Measurements from ENCODE around the gene OSER1. TPM values are rescaled to one million over a fixed set of nuclear protein-coding genes. Genes with fewer than 3 reads are reported as not detected.

Gene OSER1
- total RNA-seq, 1 donor from 2014 or later, result 29.6 TPM

DNA sequence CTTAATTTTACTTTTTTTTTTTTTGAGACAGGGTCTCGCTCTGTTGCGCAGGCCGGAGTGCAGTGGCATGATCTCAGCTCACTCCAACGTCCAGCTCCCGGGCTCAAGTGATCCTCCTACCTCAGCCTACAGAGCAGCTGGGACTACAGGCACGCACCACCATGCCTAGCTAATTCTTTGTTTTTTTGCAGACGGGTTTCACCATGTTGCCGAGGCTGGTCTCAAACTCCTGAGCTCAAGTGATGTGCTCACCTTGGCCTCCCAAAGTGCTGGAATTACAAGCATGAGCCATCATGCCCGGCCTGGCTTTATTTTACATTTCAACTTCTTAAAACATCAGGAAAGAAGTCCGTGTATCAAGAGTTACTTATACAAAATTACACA, 5.7 kb downstream of the OSER1 start:
- TF ChIP-seq, protein P1, sequence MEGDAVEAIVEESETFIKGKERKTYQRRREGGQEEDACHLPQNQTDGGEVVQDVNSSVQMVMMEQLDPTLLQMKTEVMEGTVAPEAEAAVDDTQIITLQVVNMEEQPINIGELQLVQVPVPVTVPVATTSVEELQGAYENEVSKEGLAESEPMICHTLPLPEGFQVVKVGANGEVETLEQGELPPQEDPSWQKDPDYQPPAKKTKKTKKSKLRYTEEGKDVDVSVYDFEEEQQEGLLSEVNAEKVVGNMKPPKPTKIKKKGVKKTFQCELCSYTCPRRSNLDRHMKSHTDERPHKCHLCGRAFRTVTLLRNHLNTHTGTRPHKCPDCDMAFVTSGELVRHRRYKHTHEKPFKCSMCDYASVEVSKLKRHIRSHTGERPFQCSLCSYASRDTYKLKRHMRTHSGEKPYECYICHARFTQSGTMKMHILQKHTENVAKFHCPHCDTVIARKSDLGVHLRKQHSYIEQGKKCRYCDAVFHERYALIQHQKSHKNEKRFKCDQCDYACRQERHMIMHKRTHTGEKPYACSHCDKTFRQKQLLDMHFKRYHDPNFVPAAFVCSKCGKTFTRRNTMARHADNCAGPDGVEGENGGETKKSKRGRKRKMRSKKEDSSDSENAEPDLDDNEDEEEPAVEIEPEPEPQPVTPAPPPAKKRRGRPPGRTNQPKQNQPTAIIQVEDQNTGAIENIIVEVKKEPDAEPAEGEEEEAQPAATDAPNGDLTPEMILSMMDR (IDR thresholded peaks at IDR 0.05), result no peak
- no peak for ATAC-seq
- Histone ChIP-seq H3K9me3 (no peaks in the 10 kb centered on the region), H3K4me1 (peaks cover 50% of the 10 kb centered on the region), H3K27ac (no peak overlapping the region), H3K27me3 (no peaks in the 10 kb centered on the region), H3K36me3 (peaks cover 65% of the 10 kb centered on the region), H3K4me3 (no peak overlapping the region)
- intact Hi-C loops (cut with DNase I), result no loop called here
- no peak for DNase-seq

DNA sequence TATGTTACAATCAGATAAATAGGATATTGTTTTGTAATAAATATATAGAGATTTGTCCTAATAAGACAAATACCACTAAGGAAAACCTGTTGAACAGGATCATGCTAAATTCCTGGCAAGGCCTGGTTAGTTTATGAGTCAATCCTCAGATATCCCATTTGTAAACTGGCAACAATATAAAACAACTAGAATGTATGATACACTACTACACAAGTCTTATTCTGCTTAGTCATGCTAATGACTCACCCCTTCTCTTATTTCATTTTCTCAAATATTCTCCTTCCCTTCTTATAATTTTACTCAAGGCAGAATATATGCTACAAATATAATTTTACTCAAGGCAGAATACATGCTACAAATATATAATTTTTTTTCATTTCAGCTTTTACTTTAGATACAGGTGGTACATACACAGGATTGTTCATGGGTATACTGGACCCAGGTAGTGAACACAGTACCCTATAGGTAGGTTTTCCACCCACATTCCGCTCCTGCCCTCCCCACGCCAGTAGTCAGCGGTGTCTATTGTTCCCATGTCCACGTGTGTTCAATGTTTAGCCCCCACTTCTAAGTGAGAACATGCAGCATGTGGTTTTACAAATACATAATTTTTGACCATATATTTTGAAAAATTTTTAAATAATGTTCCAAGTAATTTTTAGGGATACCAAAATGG, 6.3 kb downstream of the OSER1 start:
- Histone ChIP-seq H3K4me1 (peaks cover 48% of the 10 kb centered on the region), H3K9me3 (no peaks in the 10 kb centered on the region), H3K36me3 (peaks cover 70% of the 10 kb centered on the region), H3K4me3 (no peak overlapping the region), H3K27me3 (no peaks in the 10 kb centered on the region), H3K27ac (peak overlapping the region; percentile 38)
- intact Hi-C loops (cut with DNase I), result no loop called here
- peak; percentile 62 for ATAC-seq
- TF ChIP-seq, protein P1 (IDR thresholded peaks at IDR 0.05), result no peak
- no peak for DNase-seq

- DNase-seq (no peak), ATAC-seq (no peak)
- Histone ChIP-seq H3K4me1 (peaks cover 37% of the 10 kb centered on the region), H3K27ac (no peak overlapping the region), H3K27me3 (no peaks in the 10 kb centered on the region), H3K36me3 (peaks cover 82% of the 10 kb centered on the region), H3K9me3 (no peaks in the 10 kb centered on the region), H3K4me3 (no peak overlapping the region)
- TF ChIP-seq, protein P1 (IDR thresholded peaks at IDR 0.05), result no peak
- intact Hi-C loops (cut with DNase I), result no loop called here
Observed at GRCh38 chr20:44203161-44203560, 7.4 kb downstream of the OSER1 start.

DNA sequence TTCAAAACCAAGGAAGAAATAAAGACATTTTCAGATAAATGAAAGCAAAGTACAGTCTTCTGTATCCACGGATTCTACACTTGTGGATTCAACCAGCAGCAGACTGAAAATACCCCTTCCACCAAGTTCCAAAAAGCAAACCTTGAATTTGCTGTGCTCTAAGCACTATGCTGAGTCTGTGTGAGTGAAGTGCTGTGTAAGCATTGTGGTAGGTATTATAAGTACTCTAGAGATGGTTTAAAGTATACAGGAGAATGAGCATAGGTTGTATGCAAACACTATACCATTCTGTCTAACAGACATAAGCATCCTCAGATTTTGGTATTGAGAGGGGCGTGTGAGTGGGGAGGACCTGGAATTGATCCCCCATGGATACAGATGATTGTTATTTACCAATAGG, 9.6 kb downstream of the OSER1 start:
- Histone ChIP-seq H3K27ac (no peak overlapping the region), H3K36me3 (peaks cover 96% of the 10 kb centered on the region), H3K27me3 (no peaks in the 10 kb centered on the region), H3K4me3 (no peak overlapping the region), H3K9me3 (no peaks in the 10 kb centered on the region), H3K4me1 (peaks cover 23% of the 10 kb centered on the region)
- TF ChIP-seq, protein P1 (IDR thresholded peaks at IDR 0.05), result no peak
- intact Hi-C loops (cut with DNase I), result no loop called here
- ATAC-seq (peak; percentile 42), DNase-seq (no peak)

GRCh38 chr20:44200371-44200770, 10.2 kb downstream of the OSER1 start:
- no peaks in the 10 kb centered on the region for H3K27me3 ChIP-seq
- intact Hi-C loops (cut with DNase I), result no loop called here
- TF ChIP-seq, protein P1 (IDR thresholded peaks at IDR 0.05), result no peak
- ATAC-seq, result no peak
- no peak overlapping the region for H3K27ac ChIP-seq
- H3K9me3 ChIP-seq, result no peaks in the 10 kb centered on the region
- no peak for DNase-seq
- H3K4me1 ChIP-seq, result peaks cover 23% of the 10 kb centered on the region
- H3K4me3 ChIP-seq, result no peak overlapping the region
- H3K36me3 ChIP-seq, result peaks cover 94% of the 10 kb centered on the region

- peaks cover 23% of the 10 kb centered on the region for H3K4me1 ChIP-seq
- ATAC-seq (no peak), DNase-seq (no peak)
- intact Hi-C loops (cut with DNase I), result no loop called here
- H3K36me3 ChIP-seq, result peaks cover 89% of the 10 kb centered on the region
- TF ChIP-seq, protein P1 (IDR thresholded peaks at IDR 0.05), result no peak
- H3K9me3 ChIP-seq, result no peaks in the 10 kb centered on the region
- no peaks in the 10 kb centered on the region for H3K27me3 ChIP-seq
- no peak overlapping the region for H3K27ac ChIP-seq
- no peak overlapping the region for H3K4me3 ChIP-seq
Observed at GRCh38 chr20:44199877-44200276, 10.7 kb downstream of the OSER1 start.
